Right lobe of liver (tissue), 6 donors: ENCODE results near the gene SMARCD1. TPM values are rescaled to one million over a fixed set of nuclear protein-coding genes. Genes with fewer than 3 reads are reported as not detected.

Experiments used
- ATAC-seq, 4 donors: fragments of 200-7000 bp; cut with Tn5 transposase; one replicate each; pipeline ENCODE4 v1.9.1; 2020; ENCODE audit warnings: mild to moderate bottlenecking in 4 of 4, moderate library complexity in 4 of 4
- DNase-seq, 3 donors: peaks; one replicate each; pipeline ENCODE4 v3.0.0-alpha.2; 2020
- H3K27ac ChIP-seq, 3 donors: fragments of 200-600 bp; one replicate each; pipeline ENCODE4 v1.8.0; 2022
- H3K27me3 ChIP-seq, 2 donors: fragments of 200-600 bp; one replicate each; pipeline ENCODE4 v1.8.0; 2022
- H3K36me3 ChIP-seq, 4 donors: fragments of 200-600 bp; sonication (generic) in 1 of 4; one replicate each; pipeline versions ENCODE4 v1.5.1 to v1.8.0; 2017 to 2022; ENCODE audit warnings: control low read depth in 1 of 4
- H3K4me1 ChIP-seq, 4 donors: fragments of 200-600 bp; sonication (generic) in 1 of 4; one replicate each; pipeline versions ENCODE4 v1.5.1 to v1.8.0; 2017 to 2022; ENCODE audit warnings: control low read depth in 1 of 4
- H3K4me3 ChIP-seq, 3 donors: fragments of 200-600 bp; one replicate each; pipeline ENCODE4 v1.8.0; 2022
- H3K9me3 ChIP-seq, 4 donors: fragments of 200-600 bp; sonication (generic) in 1 of 4; one replicate each; pipeline versions ENCODE4 v1.5.1 to v1.8.0; 2017 to 2022; ENCODE audit warnings: control low read depth in 1 of 4
- CTCF ChIP-seq, 4 donors: fragments of 200-600 bp in 3 of 4; fragments of 450-650 bp in 1 of 4; IDR thresholded peaks; one replicate each; pipeline versions ENCODE4 v1.5.1 to v1.8.0; 2016 to 2022; ENCODE audit warnings: antibody characterized with exemption in 4 of 4, mild to moderate bottlenecking in 2 of 4
- POLR2A ChIP-seq: fragments of 450-650 bp; IDR thresholded peaks from one replicate; pipeline ENCODE4 v1.6.1; 2017; ENCODE audit warnings: antibody characterized with exemption, mild to moderate bottlenecking
- WGBS: methylation state at CpG from one replicate; pipeline ENCODE4 v1.1.6; 2018; ENCODE audit warnings: low coverage, low lambda C conversion rate; ENCODE audit not compliant: insufficient coverage; ENCODE audit errors: missing lambda C conversion rate; 5-methylcytosine and 5-hydroxymethylcytosine counted together
- intact Hi-C, 2 donors: fragments of 100-400 bp; cut with DNase I; formaldehyde crosslinking; loops; one replicate each; pipeline versions ENCODE4 v1.11.2 to v1.14.1; 2022
- total RNA-seq, 6 experiments: library from RNA; depleted of rRNA in 2 of 6; stranded (reverse); fragments of >200 nt in 2 of 6; fragmentation: NEBNext Ultra II Directional in 3 of 6; extraction: Animal tissue kit (Norgen Biotek cat#: 25700) in 3 of 6; gene quantifications; one replicate each; pipeline versions ENCODE4 v1.1.0 to v1.2.4, GENCODE V29; 2016 to 2023
- donor health status: DM: no; HTN: yes; CAD: no.
- donor health status: DM: no; HTN: no; CAD: no.
- donor health status: DM: no; HTN: no; CAD: no.
- donor health status: DM: no; HTN: yes; CAD: no.
- donor health status: DM: no; HTN: yes; CAD: no.

Gene SMARCD1
- total RNA-seq, 6 experiments from 2014 or later = 13.3 to 35.0 (median 16.4) TPM

DNA sequence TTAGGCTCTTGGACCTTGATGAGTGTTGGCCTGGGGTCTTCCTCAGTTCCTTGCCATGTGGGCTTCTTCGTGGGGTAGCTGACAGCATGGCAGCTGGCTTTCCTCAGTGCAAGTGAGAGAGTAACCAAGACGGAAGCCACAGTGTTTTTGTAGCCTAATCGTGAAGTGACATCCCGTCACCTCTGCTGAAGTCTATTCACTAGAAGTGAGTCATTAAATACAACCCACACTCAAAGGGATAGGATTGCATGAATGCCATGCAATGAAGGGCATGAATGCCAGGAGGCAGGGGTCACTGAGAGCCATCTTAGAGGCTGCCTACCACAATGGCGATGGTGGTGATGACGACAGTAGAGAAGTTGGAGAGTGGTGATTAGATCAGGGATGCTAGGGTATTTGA, 41.3 kb upstream of the SMARCD1 start:
- ATAC-seq = no peak
- Histone ChIP-seq H3K4me1 (no peaks in the 10 kb centered on the region), H3K9me3 (no peaks in the 10 kb centered on the region), H3K36me3 (no peaks in the 10 kb centered on the region), H3K4me3 (no peak overlapping the region), H3K27me3 (no peaks in the 10 kb centered on the region), H3K27ac (no peak overlapping the region)
- DNase-seq = no peak
- TF ChIP-seq POLR2A = no peak
- no peak for TF ChIP-seq CTCF (IDR thresholded peaks at IDR 0.05)
- intact Hi-C loops = no loop called here
- 68% methylated on average over 5 of the region's 6 CpGs for WGBS

- no peaks in the 10 kb centered on the region for H3K9me3 ChIP-seq
- WGBS = 83% methylated on average over 7 of the region's 7 CpGs
- H3K27ac ChIP-seq = no peak overlapping the region
- no peak for TF ChIP-seq CTCF (IDR thresholded peaks at IDR 0.05)
- TF ChIP-seq POLR2A = no peak
- no peak overlapping the region for H3K4me3 ChIP-seq
- intact Hi-C loops = no loop called here
- H3K27me3 ChIP-seq = no peaks in the 10 kb centered on the region
- peaks cover 0 to 4% (median 0%) of the 10 kb centered on the region in 4 donors for H3K4me1 ChIP-seq
- DNase-seq (no peak), ATAC-seq (no peak)
- no peaks in the 10 kb centered on the region for H3K36me3 ChIP-seq
Observed at GRCh38 chr12:50047693-50048250, 37.4 kb upstream of the SMARCD1 start.

- ATAC-seq = no peak
- 88% methylated on average over 3 of the region's 3 CpGs for WGBS
- H3K27ac ChIP-seq = no peak overlapping the region
- no peaks in the 10 kb centered on the region for H3K36me3 ChIP-seq
- H3K9me3 ChIP-seq = no peaks in the 10 kb centered on the region
- no peak for DNase-seq
- H3K4me3 ChIP-seq = no peak overlapping the region
- peaks cover 0 to 4% (median 0%) of the 10 kb centered on the region in 4 donors for H3K4me1 ChIP-seq
- no peaks in the 10 kb centered on the region for H3K27me3 ChIP-seq
- TF ChIP-seq POLR2A (no peak), CTCF (IDR thresholded peaks at IDR 0.05) (no peak)
- intact Hi-C loops = no loop called here
Observed at GRCh38 chr12:50049254-50050118, 35.7 kb upstream of the SMARCD1 start.

DNA sequence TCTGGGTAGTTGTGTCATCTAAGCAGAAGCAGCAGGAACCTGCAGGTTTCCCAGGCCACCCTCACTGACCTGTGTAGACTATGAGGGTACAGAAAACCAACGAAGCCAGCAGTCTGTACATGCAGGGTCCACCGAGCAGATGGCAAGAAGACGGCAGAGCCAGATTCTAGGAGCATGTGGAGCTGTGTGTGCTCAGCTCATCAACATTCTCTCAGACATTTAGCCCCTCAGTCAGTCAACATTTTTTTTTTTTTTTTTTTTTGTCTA, 35.1 kb upstream of the SMARCD1 start:
- Histone ChIP-seq H3K36me3 (no peaks in the 10 kb centered on the region), H3K9me3 (no peaks in the 10 kb centered on the region), H3K27ac (no peak overlapping the region), H3K4me3 (no peak overlapping the region), H3K27me3 (no peaks in the 10 kb centered on the region), H3K4me1 (peaks cover 0 to 4% (median 0%) of the 10 kb centered on the region in 4 donors)
- intact Hi-C loops = no loop called here
- no peak for DNase-seq
- 80% methylated on average over 3 of the region's 3 CpGs for WGBS
- no peak for TF ChIP-seq CTCF (IDR thresholded peaks at IDR 0.05)
- no peak for TF ChIP-seq POLR2A
- ATAC-seq = peak in 1 of 4 donors; percentile 21
